HG02981 (cell line): ENCODE results near the gene GAB4.
A peak's percentile ranks its signal among the peaks of the same experiment; 100 is the strongest.
"Not testable (repeated sequence)": the region's sequence is repeated elsewhere in the genome, so short reads cannot be mapped to it uniquely, and the experiment has no call there.

ENCODE experiments used
- ATAC-seq: cut with Tn5 transposase; IDR thresholded peaks from one replicate; pipeline ENCODE4 v1.9.1; 2021; ENCODE audit warnings: mild to moderate bottlenecking, moderate library complexity; ENCODE audit not compliant: unreplicated experiment

Gene GAB4, protein sequence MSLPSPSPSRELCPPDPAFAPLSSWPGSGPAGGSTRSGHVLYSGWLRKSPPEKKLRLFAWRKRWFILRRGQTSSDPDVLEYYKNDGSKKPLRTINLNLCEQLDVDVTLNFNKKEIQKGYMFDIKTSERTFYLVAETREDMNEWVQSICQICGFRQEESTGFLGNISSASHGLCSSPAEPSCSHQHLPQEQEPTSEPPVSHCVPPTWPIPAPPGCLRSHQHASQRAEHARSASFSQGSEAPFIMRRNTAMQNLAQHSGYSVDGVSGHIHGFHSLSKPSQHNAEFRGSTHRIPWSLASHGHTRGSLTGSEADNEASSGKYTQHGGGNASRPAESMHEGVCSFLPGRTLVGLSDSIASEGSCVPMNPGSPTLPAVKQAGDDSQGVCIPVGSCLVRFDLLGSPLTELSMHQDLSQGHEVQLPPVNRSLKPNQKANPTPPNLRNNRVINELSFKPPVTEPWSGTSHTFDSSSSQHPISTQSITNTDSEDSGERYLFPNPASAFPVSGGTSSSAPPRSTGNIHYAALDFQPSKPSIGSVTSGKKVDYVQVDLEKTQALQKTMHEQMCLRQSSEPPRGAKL

GRCh38 chr22:17007852-17008731 lies at the start of gene GAB4:
Gene GAB4, minus strand, starts transcription at chr22:17008222. Its CDS starts 108 bp downstream, at chr22:17008114.
- no peak for ATAC-seq

- no peak for ATAC-seq
These were observed 48.8 kb upstream of the GAB4 start for GRCh38 chr22:17056807-17057206.

- no peak for ATAC-seq
These were observed 48.0 kb upstream of the GAB4 start for GRCh38 chr22:17056058-17056457.

DNA sequence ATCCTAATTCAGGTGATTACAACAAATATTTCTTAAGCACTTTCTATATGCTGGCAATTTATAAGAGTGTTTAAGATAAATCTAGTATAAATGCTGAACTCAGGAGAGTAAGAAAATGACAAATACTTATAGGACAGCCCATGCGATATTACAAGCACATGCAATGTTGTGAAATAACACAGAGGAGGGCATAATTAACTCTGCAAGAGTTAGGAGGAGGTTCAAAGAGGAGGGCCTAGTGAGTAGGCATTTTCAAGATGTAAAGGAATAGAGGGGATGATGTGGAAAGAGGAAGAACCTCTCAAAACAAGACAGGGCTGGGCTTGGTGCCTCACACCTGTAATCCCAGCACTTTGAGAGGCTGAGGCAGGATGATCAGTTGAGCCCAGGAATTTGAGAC lies 39.6 kb upstream of the GAB4 start:
- no peak for ATAC-seq

DNA sequence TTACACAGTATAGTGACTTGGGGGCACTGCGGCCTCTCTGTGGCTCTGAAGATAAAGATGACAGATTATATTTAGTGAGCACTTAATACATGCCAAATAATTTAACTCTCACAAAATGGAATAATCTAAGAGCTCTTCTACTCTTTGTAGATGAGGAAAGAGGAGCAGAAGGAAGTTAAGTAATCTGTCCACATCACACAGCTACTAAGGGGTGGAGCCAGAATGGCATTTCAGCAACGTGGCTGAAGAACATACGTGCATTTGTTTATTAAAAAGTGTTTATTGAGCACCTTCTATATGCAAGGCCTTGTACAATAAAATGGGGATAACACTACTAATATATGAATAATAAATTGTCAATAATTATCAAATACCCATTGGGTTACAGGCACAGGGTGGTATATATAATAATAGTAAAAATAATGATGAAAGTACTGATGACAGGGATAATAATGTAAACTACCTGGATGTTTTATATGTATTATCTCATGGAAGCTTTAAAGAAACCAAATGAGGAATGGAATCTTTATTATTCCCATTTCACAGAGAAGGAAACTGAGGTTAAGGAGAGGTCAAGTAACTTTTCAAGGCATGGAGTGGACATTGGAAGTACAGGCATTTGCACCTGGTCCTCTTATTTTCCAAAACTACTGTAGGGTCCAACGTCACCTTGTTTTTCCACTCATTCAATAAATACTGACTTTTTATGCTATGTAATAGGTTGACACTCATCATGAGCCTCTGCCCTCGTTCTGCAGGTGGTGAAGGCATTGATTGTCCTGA lies 38.7 kb upstream of the GAB4 start:
- no peak for ATAC-seq

DNA sequence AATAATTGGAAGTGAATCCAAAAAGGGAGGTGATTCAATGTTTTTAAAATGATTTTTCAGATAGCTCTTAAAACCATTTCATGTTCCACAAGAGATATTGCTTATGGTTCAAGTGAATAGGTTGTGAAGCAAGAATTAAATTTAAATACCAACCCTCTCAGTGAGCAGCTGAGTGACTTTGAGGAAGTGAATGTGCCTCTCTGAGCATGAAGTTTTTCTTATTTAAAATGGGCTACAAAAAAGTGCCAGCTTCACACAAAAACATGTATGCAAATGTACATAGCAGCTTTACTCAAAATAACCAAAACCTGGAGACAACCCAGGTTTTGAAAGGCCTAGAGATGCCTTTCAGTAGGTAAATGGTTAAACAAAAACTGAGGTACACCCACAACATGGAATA lies 35.5 kb upstream of the GAB4 start:
- no peak for ATAC-seq

DNA sequence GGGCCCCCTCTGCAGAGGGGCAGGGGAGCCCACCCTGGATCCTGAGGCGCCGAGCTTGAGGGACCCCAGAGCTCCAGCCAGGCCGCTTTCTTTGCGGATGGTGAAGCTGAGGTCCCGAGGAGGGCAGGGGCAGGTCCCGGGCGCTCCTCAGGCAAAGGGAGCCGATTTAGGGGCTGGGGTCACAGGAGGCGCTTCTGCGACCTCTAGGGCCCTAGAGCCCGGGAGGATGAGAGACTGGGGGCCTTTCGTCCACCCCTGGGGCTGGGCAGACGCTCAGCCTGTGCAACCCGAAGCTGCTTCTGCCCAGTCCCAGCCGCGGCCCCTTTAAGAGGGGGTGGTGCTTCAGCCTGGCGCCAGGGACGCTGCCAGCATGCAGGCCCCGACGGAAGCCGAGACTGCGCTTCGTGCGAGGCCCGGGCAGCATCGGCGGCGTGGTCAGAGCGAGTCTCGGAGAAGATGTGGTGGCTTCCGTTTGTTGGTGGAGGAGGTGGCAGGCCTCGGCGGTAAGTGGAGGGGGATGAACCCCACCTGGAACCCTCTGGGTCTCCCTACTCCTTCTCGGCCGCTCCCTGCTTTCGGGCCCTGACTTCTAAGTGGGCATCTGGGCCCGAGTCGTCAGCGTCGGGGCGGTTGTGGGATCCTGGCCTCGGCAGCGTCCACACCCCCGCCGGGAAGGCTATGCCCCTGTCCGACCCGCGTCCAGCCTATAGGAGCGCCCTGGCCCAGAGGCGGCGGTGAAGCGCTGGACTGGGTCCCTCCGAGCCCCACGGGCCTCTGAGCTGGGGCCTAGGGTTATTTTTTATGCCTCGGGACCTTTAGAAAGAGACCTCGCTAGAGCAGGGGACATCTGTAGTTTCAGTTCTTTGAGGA lies 29.1 kb upstream of the GAB4 start:
- peak; percentile 50 for ATAC-seq

DNA sequence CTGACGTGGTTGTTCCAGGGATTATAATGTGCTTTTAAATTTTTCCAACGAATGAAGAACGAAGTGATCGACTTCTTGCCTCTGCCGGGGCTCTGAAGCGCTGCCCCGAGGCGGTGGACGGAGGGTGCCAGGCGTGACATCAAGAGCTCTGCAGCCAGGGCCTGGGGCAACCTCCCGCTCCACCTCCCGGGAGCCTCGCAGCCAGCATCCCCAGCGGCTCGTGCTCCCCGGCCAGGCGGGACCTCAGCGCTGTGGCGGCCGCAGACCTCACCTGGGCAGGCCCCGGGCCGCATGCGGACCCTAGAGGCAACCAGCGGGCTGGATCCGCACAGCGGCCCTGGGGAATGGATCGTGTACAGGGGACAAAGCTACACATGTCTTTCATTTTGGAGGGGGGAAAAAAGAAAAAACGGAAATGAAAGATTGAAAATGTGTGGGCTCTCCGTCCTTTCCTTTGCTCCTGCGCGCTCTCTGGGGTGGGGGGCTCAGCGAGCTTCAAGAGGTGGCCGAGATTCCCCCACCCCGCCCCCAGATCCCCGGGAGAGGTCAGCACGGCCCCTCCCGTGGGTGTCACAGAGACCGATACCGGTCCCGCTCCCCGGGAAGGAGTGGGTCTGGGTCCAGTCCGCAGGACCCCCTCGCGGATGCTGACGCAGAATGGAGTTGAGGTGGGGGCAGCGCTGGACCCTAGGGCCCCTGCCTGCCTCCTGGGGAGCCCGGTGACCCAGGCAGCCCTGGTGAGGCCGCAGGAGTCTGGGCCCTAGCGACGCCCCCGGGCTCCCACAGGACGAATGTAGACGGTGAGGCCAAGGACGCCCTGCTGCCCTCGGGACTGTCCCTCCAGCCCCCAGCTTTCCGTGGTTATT lies 28.2 kb upstream of the GAB4 start:
- not testable (repeated sequence) for ATAC-seq

- no peak for ATAC-seq
These were observed 27.2 kb upstream of the GAB4 start for GRCh38 chr22:17035246-17035645.

GRCh38 chr22:17034532-17034931 lies 26.5 kb upstream of the GAB4 start:
- ATAC-seq = not testable (repeated sequence)

- ATAC-seq = not testable (repeated sequence)
These were observed 24.3 kb upstream of the GAB4 start for GRCh38 chr22:17032277-17032676.

DNA sequence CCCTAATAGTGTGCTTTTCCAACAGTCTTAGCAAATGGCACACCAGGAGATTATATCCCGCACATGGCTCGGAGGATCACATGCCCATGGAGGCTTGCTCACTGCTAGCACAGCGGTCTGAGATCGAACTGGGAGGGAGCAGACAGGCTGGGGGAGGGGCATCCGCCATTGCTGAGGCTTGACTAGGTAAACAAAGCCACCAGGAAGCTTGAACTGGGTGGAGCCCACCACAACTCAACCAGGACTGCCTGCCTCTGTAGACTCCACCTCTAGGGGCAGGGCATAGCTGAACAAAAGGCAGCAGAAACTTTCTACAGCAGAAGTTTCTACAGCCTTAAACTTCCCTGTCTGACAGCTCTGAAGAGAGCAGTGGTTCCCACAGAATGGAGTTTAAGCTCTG lies 16.4 kb upstream of the GAB4 start:
- not testable (repeated sequence) for ATAC-seq

DNA sequence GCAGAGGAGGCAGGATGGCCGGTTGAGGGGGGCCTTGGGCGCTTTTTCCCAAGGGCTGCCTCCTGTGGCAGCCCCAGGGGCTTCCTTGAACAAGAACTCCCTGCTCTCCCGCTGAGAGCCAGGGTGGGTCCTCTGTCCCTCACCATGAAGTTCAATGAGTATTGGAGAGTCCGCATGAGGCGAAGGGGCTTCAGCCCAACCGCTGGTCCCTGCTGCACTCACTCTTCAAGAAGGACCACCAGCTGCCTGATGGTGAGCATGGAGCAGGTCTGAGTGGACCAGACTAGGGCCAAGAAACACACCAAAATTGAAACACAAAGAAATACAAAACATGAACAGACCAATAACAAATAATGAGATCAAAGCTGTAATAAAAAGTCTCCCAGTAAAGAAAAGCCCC lies 7.5 kb upstream of the GAB4 start:
- ATAC-seq = not testable (repeated sequence)

DNA sequence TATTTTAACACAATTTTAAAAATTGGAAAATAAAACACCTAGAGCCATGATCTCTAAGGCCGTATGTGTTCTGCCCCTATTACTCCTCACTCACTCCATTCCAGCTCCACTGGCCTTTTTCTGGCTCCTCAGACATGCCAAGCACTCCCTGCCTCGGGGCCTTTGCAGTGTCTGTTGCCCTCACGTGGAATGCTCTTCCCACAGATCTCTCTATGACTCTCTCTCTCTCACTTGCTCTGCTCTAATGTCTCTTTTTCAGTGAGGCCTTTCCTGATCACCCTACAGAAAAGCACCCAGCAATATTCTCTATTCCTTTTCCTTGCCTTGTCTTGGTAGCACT lies 6.0 kb upstream of the GAB4 start:
- not testable (repeated sequence) for ATAC-seq

DNA sequence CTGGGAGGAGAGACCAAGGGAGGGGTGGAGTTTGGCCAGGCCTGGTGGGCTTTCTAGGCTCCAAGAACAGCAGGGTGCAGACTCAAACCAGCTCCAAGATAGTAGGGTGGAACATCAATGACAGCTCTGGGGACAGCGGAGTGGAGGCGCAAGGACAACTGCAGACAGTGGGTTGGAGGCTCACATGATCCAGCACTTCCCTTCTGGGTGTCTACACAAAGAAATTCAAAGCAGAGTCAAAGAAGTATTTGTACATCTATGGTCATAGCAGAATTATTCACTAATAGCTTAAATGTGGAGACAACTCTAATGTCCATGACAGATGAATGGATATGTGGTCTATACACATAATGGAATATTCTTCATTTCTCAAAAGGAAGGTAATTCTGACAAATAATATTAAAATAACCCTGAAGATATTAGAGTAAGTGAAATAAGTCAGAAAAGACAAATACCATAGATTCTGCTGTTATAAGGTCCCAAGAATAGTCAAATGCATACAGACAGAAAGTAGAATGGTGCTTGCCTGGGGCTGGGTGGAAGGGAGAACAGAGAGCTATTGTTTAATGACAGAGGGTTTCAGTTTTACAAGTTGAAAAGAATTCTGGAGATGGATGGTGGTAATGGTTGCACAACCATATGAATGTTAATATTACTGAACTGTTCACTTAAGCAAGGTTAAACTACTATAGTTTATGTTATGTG lies 5.5 kb upstream of the GAB4 start:
- ATAC-seq = no peak

GRCh38 chr22:17012267-17012666 lies 4.2 kb upstream of the GAB4 start:
- no peak for ATAC-seq

- ATAC-seq = no peak
These were observed 1.7 kb upstream of the GAB4 start for GRCh38 chr22:17009640-17010291.

GRCh38 chr22:17007257-17007656 lies 765 bp downstream of the GAB4 start:
- ATAC-seq = no peak
